ENCODE results near the gene SST.

Gene SST

DNA sequence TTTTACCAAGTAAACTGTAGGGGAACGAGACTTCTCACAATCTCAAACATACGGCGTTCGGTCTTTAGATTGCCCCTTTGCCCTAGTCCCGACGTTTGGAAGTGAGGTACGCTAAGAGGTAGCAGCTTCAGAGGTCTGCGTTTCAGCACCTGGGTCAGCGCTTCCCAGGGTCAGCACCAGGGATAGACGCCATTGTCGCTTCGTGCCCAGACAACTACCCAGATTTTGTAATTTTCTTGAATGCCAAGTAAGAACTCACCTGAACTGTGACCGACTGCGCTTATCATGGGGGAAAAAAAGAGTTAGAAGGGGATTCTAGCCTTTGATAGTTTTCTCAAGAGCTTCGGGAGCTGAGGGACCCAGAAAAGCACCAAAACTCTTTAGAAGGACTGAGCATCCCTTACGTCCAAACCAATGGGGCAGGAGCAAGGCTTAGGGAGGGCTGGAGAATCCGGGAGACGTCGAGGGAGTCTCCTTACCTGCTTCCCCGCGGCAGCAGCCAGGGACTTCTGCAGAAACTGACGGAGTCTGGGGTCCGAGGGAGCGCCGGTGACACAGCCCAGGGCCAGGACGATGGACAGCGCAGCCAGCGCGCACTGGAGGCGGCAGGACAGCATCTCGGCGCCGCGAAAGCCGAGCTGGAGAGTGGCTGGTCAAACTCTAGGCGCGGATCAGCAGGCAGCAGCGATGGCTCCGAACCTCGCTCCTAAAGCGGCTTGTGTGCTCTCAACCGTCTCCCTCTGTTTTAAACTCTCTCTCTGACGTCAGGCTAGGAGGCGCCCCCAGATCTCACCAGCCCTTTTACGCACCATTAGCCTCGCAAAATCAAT, at the start of gene SST:
Gene SST (minus strand): TSS at position 720 of the 830 bp plus-strand sequence. CDS start 103 bp downstream, at position 617.
- DNase-seq = no peak

DNA sequence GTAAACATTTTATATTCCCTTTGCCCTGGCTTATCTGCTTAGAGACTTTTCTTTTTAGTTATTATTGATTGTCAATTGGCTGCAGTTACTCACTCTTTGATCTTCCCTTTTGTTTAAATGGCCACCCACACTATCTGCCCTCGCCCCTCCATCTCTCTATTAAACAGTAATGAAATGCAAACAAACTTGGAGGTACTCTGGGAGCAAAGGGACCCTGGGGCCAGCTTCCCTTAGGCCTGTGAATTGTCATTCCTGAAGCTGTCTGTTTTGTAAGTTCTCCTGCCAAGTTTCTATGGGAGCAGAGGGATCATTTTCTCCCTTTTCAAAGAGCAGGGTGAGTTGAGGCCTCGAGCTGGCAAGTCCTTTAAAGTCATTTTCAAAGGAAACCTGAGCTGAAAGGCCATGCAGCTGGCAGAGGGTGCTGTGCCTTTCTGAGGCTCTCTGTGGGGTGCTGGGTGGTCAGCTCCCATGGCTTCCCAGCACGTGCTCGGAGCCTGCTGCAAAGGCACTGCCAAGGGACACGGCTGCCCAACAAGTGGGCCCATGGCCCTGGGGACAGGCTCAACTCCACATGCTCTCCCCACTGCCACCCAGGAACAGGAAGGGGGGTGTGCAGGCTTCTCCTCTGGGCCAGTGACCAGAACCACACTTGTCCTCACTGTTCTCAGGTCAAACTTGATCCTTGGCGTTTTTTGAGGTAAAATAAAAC, 49.6 kb upstream of the SST start:
- no peak for DNase-seq

GRCh38 chr3:187718802-187719201, 48.6 kb upstream of the SST start:
- DNase-seq = no peak

- DNase-seq = no peak
These were observed 47.4 kb upstream of the SST start for GRCh38 chr3:187717572-187717971.

- peak; percentile 55 for DNase-seq
These were observed 44.3 kb upstream of the SST start for GRCh38 chr3:187714404-187714979.

DNA sequence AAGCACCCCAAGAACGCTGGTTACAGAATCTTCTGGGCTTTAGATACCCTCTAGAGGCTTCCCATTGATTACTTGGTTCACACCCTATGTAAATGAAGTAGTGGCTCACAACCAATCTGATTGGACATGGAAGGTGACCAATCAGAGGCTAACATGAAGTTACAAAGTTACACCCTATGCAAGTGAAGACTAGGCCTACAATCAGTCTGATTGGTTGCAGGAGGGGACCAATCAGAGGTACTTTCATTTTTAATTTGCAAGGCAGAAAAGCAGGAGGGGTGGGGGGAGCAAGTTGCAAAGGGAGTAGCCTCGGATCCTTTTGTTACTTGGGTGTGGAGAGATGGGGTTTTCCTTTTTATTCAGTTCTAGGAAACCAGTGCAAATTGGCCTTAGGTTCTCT, 43.3 kb upstream of the SST start:
- DNase-seq = no peak

- no peak for DNase-seq
These were observed 39.0 kb upstream of the SST start for GRCh38 chr3:187709155-187709554.

DNA sequence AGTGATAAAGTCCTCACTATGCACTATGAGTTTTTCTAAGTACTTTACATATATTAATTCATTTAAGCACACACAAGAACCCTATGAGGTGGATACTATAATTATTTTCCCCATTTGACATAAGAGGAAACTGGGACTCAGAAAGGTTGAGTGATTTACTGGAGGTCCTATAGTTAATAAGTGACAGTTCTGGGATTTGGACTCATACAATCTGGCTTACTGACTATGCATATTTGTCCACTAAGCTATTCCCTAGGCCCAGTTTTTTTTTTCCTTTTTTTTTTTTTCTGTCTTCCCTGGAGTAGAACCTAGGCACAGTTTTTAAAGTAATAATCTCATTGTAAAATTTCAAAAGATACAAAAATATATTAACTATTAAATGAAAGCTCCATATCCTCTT, 38.5 kb upstream of the SST start:
- no peak for DNase-seq

GRCh38 chr3:187706971-187707370, 36.8 kb upstream of the SST start:
- no peak for DNase-seq

DNA sequence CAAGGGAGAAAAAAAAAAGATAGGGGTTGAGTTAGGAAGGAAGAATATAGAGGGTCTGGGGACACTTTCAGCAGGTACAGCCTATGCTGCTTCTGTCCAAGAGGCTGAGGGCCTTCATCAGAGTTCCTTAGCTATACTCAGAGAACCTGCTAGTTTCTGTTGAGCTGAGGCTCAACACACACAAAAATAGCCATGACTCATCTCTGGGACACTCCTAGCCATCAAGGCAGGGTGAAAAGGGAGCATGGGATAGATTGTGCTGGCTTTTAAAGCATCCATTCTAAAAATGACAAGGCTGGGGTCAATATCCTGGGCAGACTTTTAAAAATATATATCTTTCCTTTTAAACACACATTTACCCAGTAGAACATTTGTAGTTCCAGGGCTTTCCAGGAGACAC, 35.0 kb upstream of the SST start:
- DNase-seq = no peak

DNA sequence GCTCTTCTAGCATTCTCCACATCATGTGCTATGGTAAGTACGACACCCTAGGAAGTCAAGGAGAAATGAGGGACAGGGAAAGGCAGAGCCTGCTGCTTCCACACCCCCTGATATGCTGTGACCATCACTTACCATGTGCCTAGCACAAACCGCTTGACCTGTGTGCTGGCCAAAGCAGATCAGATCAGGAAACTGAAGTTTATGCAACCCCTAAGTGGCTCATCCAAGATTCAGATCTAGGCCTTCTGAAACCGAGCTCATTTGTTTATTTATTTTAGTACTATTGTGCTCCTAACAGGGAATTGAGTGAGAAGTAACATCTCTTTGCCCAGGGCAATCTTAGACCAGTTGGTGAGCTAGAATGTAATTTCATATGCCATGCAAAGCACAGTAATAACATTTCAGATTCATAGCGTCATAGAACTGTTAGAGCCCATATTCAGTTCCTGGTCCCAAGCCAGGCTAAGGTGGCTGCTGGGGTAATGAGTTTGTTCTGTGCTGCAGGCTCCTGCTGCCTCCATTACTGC, 32.4 kb upstream of the SST start, which contains the start of gene RTP2:
Gene RTP2 (minus strand): TSS at position 51 of the 527 bp plus-strand sequence. CDS start 429 bp downstream, outside the sequence.
- DNase-seq = no peak

DNA sequence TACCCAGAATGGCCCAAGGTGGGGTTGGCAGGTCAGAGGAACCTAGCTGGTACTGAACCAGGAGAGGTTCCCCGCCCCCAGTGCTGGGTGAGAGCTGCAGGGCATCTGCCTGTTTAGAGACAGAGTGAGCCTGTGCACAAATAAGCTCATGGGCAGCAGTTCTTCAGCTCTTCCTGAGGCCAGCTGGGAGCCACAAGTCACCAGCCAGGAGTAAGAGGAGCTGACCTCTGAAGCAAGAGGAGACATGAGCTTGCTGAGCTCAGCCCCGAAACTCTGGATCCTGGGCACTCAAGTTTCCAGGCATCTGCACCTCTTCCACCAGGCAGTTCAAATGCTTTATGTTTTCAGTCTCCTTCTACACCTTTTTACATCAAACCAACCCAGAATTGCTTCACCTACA, 30.1 kb upstream of the SST start:
- no peak for DNase-seq

DNA sequence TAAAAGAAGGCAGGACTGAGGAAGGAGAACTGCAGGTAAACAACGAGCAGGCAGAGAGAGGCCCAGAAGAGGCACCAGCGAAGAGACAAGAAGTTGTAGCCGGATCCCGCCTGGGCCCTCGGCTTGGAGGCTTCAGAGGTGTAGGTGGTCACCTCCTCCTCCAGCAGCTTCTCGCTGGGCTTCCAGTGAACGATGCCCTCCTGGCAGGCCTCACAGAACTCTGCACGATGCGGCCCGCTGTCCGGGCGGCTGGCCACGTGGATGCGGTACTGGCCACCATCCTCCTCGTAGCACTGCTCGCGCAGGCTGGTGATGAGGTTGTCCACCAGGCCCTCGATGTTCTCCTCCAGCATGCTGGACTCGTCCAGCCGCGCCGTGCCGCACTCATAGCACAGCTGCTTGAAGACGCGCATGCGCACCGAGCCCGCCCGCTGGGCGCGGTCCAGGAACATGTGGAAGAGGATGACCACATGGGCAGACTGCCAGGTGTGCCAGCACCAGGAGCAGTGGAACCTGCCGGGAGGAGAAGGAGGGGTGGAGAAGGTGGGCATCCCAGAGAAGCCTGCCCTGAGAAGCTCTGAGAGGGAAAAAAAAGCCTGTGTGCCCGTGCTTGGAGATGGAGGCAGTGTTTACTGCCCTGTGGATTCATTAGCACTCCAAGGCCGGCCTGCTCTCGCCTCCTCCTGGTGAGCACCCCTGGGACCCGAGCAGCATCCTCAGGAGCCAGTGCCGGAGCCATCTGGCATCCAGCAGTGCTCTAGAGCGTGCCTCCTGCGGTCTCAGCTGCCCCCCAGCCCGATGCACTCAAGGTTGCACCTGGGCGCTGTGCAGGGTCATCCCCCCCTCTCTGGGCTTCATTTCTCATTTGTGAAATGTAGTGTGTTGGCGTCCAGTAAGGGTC, 28.6 kb upstream of the SST start:
- no peak for DNase-seq

- no peak for DNase-seq
These were observed 25.8 kb upstream of the SST start for GRCh38 chr3:187696021-187696420.

GRCh38 chr3:187695449-187695848, 25.3 kb upstream of the SST start:
- DNase-seq = no peak

DNA sequence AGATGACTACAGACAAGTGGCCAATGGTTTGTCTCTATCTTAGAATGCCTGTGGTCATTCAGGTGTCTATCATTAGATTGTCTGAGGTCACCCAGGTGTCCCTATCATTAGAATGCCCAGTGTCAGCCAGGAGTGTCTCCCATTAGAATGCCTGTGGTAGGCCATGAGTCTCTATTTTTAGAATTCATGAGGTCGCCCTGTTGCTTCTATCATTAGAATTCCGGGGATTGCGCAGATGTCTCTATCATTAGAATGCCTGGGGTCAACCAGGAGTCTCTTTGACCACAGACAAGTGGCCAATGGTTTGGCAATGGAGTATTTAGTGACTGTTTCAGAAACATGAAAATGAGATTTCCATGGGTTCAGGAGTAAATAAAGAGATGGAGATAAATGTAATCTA, 24.6 kb upstream of the SST start:
- DNase-seq = no peak

- no peak for DNase-seq
These were observed 23.2 kb upstream of the SST start for GRCh38 chr3:187693431-187693830.

DNA sequence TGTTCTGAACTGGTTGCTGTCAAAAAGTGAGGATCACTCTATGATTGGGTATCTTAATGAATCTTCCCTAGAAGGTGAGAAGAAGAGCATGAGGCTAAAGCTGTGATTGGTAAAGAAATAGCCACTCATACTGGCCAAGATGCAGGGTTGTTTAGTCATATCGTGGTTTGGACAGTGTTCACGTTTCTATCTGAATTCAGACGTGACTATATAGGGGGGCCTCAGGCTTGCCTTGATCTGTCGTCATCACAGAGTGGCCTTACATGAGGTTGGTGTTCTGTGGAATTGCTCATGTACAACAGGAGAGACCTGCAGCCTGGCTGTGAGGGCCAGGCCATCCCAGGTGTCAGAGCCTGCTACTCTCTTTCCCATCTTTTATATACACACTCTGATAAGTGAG, 19.8 kb upstream of the SST start:
- no peak for DNase-seq

GRCh38 chr3:187686621-187687273, 16.6 kb upstream of the SST start:
- DNase-seq = no peak

DNA sequence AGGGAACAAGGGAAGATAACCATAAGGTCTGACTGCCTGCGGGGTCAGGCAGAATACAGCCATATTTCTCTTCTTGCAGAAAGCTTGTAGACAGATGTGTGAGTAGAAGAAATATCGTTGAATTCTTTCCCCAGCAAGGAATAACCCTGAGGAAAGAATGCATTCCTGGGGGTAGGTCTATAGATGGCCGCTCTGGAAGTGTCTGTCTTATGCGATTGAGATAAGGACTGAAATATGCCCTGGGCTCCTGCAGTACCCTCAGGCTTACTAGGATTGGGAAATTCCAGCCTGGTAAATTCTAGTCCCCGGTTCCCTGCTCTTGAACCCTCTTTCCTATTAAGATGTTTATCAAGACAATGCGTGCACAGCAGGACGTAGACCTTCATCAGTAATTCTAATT, 15.8 kb upstream of the SST start:
- no peak for DNase-seq

DNA sequence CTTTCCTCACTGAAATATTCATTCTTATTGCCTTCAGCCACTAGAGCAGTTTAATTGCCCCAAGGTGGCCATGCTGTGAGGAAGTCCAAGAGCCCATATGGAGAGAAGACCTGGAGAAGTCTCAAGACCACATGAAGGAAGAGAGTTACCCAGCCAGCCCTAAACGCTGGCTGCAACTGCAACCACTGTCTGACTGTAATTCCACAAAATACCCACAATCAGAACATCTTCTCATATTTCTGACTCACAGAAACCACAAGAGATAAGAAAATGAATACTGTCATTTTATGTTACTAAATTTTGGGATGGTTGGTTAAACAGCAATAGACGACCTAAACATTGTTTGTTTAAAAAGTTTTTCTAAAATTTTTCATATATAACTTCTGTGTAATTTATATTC, 14.7 kb upstream of the SST start:
- no peak for DNase-seq

DNA sequence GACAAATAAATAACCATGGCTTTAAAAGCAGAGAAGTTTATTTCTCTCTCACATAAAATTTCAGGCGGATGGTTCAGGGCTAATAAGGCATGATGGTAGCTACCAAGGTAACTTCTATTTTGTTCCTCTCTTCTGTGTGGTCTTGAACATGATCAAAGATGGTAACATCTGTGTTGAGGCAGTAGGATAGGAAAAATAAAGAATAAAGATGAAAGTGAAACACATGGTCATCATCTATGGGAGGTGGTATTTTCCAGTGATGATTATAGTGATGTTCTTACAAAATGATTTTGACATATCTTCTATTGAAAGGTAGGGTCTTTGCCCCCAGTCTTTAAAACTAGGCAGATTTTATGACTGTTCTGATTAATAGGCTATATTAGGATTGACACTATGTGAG, 14.2 kb upstream of the SST start:
- DNase-seq = no peak

Data from activated CD4-positive, alpha-beta T cell treated with anti-CD3 and anti-CD28 coated beads for 1 hour (primary cell).